ENCODE results near the gene POLD2. TPM values are rescaled to one million over a fixed set of nuclear protein-coding genes. Genes with fewer than 3 reads are reported as not detected.

Gene POLD2
- total and polyA plus RNA-seq, 2 of the 13 experiments (the other 11 are each of a cell fraction or from before 2014, with no cell fraction given), result 87.6 to 95.1 TPM

GRCh38 chr7:44101966-44102845 is 21.1 kb downstream of the POLD2 start:
- CTCF ChIA-PET (ENCODE audit: low intra/inter-chr PET ratio, low total read pairs), result no interaction called here
- in situ Hi-C loops (cut with HindIII; ENCODE audit: extremely low pct_ligation_motif_present, low pct_unique_long_range_greater_than_20kb), result no loop called here

More at GRCh38 chr7:44101966-44102845, 21.1 kb downstream of the POLD2 start:
- DNase-seq (ENCODE audit: low spot score) (no peak), ATAC-seq (no peak; the same call in 2 of the 3 replicates), FAIRE-seq (no peak)
- no peak overlapping the region for H3K9ac ChIP-seq (ENCODE audit: insufficient read depth, low read depth, low read length)
- WGBS (ENCODE audit: low lambda C conversion rate), result 45% methylated on average over 12 of the region's 14 CpGs
- peaks cover 7 to 32% of the 10 kb centered on the region in 2 experiments; a peak in 4 of 5 replicates for H3K27me3 ChIP-seq (ENCODE audit: control insufficient read depth in 1 of 2, insufficient read depth in 2 of 2, low read length in 2 of 2)
- H3K79me2 ChIP-seq (ENCODE audit: insufficient read depth, low read length), result no peaks in the 10 kb centered on the region
- no peaks in the 10 kb centered on the region for H3K9me3 ChIP-seq (ENCODE audit: low read length)
- POLR2A ChIA-PET, result interaction anchor here (0.9 to 1.9 kb wide), 4 partner anchors 8 to 21 kb away, joined by 4 to 7 read pairs (median 4); partner anchors contain the start of gene POLD2
- no TSS peak for BruUV-seq (replicated peaks)
- intact Hi-C loops (cut with micrococcal nuclease; ENCODE audit: unreplicated experiment), result no loop called here
- H3K4me2 ChIP-seq (ENCODE audit: low read depth, low read length), result peak overlapping the region; percentile 7; the same call in 1 of the 2 replicates
- no peaks in the 10 kb centered on the region for H3K36me3 ChIP-seq (replicated peaks in 1 of 2; ENCODE audit: control insufficient read depth in 1 of 2, insufficient read depth in 2 of 2, low read length in 2 of 2)
- no peak overlapping the region for H2AFZ ChIP-seq (ENCODE audit: low read length)
- no peak overlapping the region for H3K27ac ChIP-seq (ENCODE audit: extremely low read length, insufficient read depth, low read length)
- no peak for TF ChIP-seq ZSCAN30 (CRISPR knock-in tag; IDR thresholded peaks at IDR 0.05)
- no peak for TF ChIP-seq SIN3A (IDR thresholded peaks at IDR 0.05; ENCODE audit: borderline replicate concordance, low read depth, low read length)
- TF ChIP-seq ZNF615 (CRISPR knock-in tag; IDR thresholded peaks at IDR 0.05; ENCODE audit: borderline replicate concordance), result no peak
- TF ChIP-seq ZNF225 (CRISPR knock-in tag; IDR thresholded peaks at IDR 0.05), result no peak
- TF ChIP-seq TRIM22 (IDR thresholded peaks at IDR 0.05), result no peak
- no peak for TF ChIP-seq PAXIP1 (CRISPR knock-in tag; conservative IDR thresholded peaks at IDR 0.05)
- TF ChIP-seq ZIK1 (CRISPR knock-in tag; IDR thresholded peaks at IDR 0.05; ENCODE audit: borderline replicate concordance, low read depth), result no peak
- TF ChIP-seq U2AF2 (IDR thresholded peaks at IDR 0.05; ENCODE audit: low read depth, low read length), result no peak
- TF ChIP-seq HNRNPUL1 (IDR thresholded peaks at IDR 0.05; ENCODE audit: low read depth, low read length), result no peak
- no peak for TF ChIP-seq ZNF30 (CRISPR knock-in tag; IDR thresholded peaks at IDR 0.05)
- no peak for TF ChIP-seq ADNP (CRISPR knock-in tag; IDR thresholded peaks at IDR 0.05)
- no peak for TF ChIP-seq ZBTB44 (CRISPR knock-in tag; IDR thresholded peaks at IDR 0.05)
- peaks cover 54% of the 10 kb centered on the region for H3K4me1 ChIP-seq (ENCODE audit: insufficient read depth, low read length)
- H3K4me3 ChIP-seq (replicated peaks in 1 of 3; ENCODE audit: insufficient read depth in 1 of 3, low read depth in 2 of 3, low read length in 3 of 3), result no peak overlapping the region
- H4K20me1 ChIP-seq (ENCODE audit: insufficient read depth, low read length), result no peaks in the 10 kb centered on the region
